Right atrium auricular region (tissue), 2 donors: ENCODE data around the gene PNLIPRP1. TPM values are rescaled to one million over a fixed set of nuclear protein-coding genes. Genes with fewer than 3 reads are reported as not detected.

Source experiments
- DNase-seq: peaks from one replicate; pipeline ENCODE4 v3.0.0-alpha.2; 2019; ENCODE audit warnings: low spot score
- H3K27ac ChIP-seq, 2 donors: fragments of 200-600 bp; sonication (generic); 1 replicate in 1 of 2; 2 replicates in 1 of 2; pipeline ENCODE4 v1.5.1; 2016 to 2019
- H3K27me3 ChIP-seq, 2 donors: fragments of 200-600 bp; sonication (generic); one replicate each; pipeline versions ENCODE4 v1.5.1 to v1.6.0; 2017 to 2019
- H3K36me3 ChIP-seq: fragments of 200-600 bp; sonication (generic); one replicate; pipeline ENCODE4 v1.5.1; 2016
- H3K4me1 ChIP-seq, 2 donors: fragments of 200-600 bp; sonication (generic); one replicate each; pipeline versions ENCODE4 v1.5.1 to v1.6.0; 2017 to 2019
- H3K4me3 ChIP-seq, 2 donors: fragments of 200-600 bp; sonication (generic); 1 replicate in 1 of 2; 2 replicates in 1 of 2; pipeline ENCODE4 v1.5.1; 2017 to 2019; ENCODE audit warnings: mild to moderate bottlenecking in 1 of 2, moderate library complexity in 1 of 2
- H3K9me3 ChIP-seq, 2 donors: fragments of 200-600 bp; sonication (generic); one replicate each; pipeline ENCODE4 v1.5.1; 2019
- CTCF ChIP-seq, 2 donors: fragments of 200-600 bp; sonication (generic); IDR thresholded peaks; one replicate each; pipeline ENCODE4 v1.5.1; 2019; ENCODE audit warnings: antibody characterized with exemption in 2 of 2
- total RNA-seq, 2 donors: library from RNA; depleted of rRNA; stranded (reverse); fragments of >200 nt; gene quantifications; one replicate each; pipeline ENCODE4 v1.1.0, GENCODE V29; 2016

The PNLIPRP1 gene
- total RNA-seq, 2 donors from 2014 or later = not detected

- no peaks in the 10 kb centered on the region for H3K27me3 ChIP-seq
- H3K4me1 ChIP-seq = no peaks in the 10 kb centered on the region
- H3K27ac ChIP-seq = no peak overlapping the region
- H3K4me3 ChIP-seq = no peak overlapping the region
- H3K36me3 ChIP-seq = no peaks in the 10 kb centered on the region
- no peak for TF ChIP-seq CTCF (IDR thresholded peaks at IDR 0.05)
- H3K9me3 ChIP-seq = no peaks in the 10 kb centered on the region
- no peak for DNase-seq
These were observed 37.3 kb upstream of the PNLIPRP1 start for GRCh38 chr10:116553378-116553980.

- no peak for TF ChIP-seq CTCF (IDR thresholded peaks at IDR 0.05)
- Histone ChIP-seq H3K4me3 (no peak overlapping the region), H3K36me3 (no peaks in the 10 kb centered on the region), H3K27ac (no peak overlapping the region), H3K4me1 (no peaks in the 10 kb centered on the region), H3K9me3 (no peaks in the 10 kb centered on the region), H3K27me3 (no peaks in the 10 kb centered on the region)
- DNase-seq = no peak
These were observed 36.1 kb upstream of the PNLIPRP1 start for GRCh38 chr10:116554628-116555027.

- H3K27ac ChIP-seq = no peak overlapping the region
- no peak for DNase-seq
- no peaks in the 10 kb centered on the region for H3K4me1 ChIP-seq
- H3K4me3 ChIP-seq = no peak overlapping the region
- no peaks in the 10 kb centered on the region for H3K9me3 ChIP-seq
- no peaks in the 10 kb centered on the region for H3K27me3 ChIP-seq
- TF ChIP-seq CTCF (IDR thresholded peaks at IDR 0.05) = no peak
- no peaks in the 10 kb centered on the region for H3K36me3 ChIP-seq
These were observed 34.9 kb upstream of the PNLIPRP1 start for GRCh38 chr10:116555880-116556279.

GRCh38 chr10:116557305-116557880, 33.4 kb upstream of the PNLIPRP1 start:
- H3K27me3 ChIP-seq = no peaks in the 10 kb centered on the region
- DNase-seq = no peak
- H3K9me3 ChIP-seq = no peaks in the 10 kb centered on the region
- H3K4me1 ChIP-seq = no peaks in the 10 kb centered on the region
- no peak overlapping the region for H3K4me3 ChIP-seq
- no peak for TF ChIP-seq CTCF (IDR thresholded peaks at IDR 0.05)
- H3K27ac ChIP-seq = no peak overlapping the region
- H3K36me3 ChIP-seq = no peaks in the 10 kb centered on the region

GRCh38 chr10:116565534-116565933, 25.2 kb upstream of the PNLIPRP1 start:
- no peaks in the 10 kb centered on the region for H3K27me3 ChIP-seq
- no peak for TF ChIP-seq CTCF (IDR thresholded peaks at IDR 0.05)
- H3K9me3 ChIP-seq = no peaks in the 10 kb centered on the region
- H3K27ac ChIP-seq = no peak overlapping the region
- no peak for DNase-seq
- no peaks in the 10 kb centered on the region for H3K4me1 ChIP-seq
- H3K4me3 ChIP-seq = no peak overlapping the region
- H3K36me3 ChIP-seq = no peaks in the 10 kb centered on the region

- TF ChIP-seq CTCF (IDR thresholded peaks at IDR 0.05) = no peak
- Histone ChIP-seq H3K9me3 (no peaks in the 10 kb centered on the region), H3K27ac (no peak overlapping the region), H3K4me1 (no peaks in the 10 kb centered on the region), H3K27me3 (no peaks in the 10 kb centered on the region), H3K4me3 (no peak overlapping the region), H3K36me3 (no peaks in the 10 kb centered on the region)
- DNase-seq = no peak
These were observed 23.8 kb upstream of the PNLIPRP1 start for GRCh38 chr10:116566932-116567331.
